GM06990 (cell line): ENCODE results near the gene ZNF618.

Experiments
- DNase-seq: peaks from one replicate; pipeline ENCODE4 v3.0.0-alpha.2; 2011; ENCODE audit not compliant: insufficient read length; ENCODE audit errors: extremely low read depth
- H3K27me3 ChIP-seq: replicated peaks from 2 replicates; pipeline ENCODE4 v1.6.0; 2011; ENCODE audit warnings: low read length; ENCODE audit not compliant: control insufficient read depth, insufficient read depth
- H3K36me3 ChIP-seq: 2 replicates; pipeline ENCODE4 v1.5.1; 2011; ENCODE audit warnings: low read length; ENCODE audit not compliant: control insufficient read depth, insufficient read depth
- H3K4me3 ChIP-seq: replicated peaks from 2 replicates; pipeline ENCODE4 v1.5.1; 2011; ENCODE audit warnings: low read depth, mild to moderate bottlenecking, control low read depth, low read length
- TF ChIP-seq, protein P1 (sequence below): IDR thresholded peaks from 2 replicates; pipeline ENCODE4 v1.5.1; 2011; ENCODE audit warnings: low read length, control low read depth, mild to moderate bottlenecking, inconsistent platforms; ENCODE audit not compliant: insufficient read depth, poor library complexity, severe bottlenecking

The ZNF618 gene

DNA sequence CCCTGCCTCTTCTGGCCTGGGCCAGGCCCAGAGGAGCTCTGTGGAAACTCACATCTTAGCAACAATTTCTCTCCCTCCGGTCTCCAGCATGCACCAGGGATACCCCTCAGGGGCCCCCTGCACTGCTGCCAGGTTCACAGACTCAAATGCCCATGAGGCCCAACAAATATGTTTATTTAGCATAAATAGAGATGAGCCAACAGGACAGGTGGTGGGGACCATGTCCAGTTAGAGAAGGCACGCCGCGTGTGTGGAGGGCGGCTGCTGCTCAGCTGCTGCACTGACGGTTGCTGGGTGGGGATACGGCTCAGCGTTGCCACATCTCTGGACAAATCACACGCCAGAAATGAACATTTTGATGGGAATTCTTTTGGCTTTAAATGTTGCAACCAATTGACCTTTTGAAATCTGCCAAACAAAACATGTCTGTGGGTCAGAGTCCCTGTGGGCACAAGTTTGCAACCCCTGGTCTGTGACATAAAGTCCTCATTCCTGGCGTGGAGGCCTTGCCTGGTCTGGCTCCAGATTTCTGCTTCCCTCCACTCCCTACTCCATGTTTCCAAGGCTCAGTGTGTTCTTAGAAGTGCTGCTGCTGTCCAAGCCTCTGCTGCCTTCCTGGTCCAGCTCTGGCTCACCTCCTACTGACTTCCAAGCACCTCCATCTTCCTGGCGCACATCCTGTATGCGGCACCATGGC is 113.1 kb downstream of the ZNF618 start:
- no peak for DNase-seq
- H3K27me3 ChIP-seq = no peaks in the 10 kb centered on the region; the same call in none of the 2 replicates
- no peaks in the 10 kb centered on the region for H3K36me3 ChIP-seq
- TF ChIP-seq, protein P1, sequence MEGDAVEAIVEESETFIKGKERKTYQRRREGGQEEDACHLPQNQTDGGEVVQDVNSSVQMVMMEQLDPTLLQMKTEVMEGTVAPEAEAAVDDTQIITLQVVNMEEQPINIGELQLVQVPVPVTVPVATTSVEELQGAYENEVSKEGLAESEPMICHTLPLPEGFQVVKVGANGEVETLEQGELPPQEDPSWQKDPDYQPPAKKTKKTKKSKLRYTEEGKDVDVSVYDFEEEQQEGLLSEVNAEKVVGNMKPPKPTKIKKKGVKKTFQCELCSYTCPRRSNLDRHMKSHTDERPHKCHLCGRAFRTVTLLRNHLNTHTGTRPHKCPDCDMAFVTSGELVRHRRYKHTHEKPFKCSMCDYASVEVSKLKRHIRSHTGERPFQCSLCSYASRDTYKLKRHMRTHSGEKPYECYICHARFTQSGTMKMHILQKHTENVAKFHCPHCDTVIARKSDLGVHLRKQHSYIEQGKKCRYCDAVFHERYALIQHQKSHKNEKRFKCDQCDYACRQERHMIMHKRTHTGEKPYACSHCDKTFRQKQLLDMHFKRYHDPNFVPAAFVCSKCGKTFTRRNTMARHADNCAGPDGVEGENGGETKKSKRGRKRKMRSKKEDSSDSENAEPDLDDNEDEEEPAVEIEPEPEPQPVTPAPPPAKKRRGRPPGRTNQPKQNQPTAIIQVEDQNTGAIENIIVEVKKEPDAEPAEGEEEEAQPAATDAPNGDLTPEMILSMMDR = no peak
- no peak overlapping the region for H3K4me3 ChIP-seq

DNA sequence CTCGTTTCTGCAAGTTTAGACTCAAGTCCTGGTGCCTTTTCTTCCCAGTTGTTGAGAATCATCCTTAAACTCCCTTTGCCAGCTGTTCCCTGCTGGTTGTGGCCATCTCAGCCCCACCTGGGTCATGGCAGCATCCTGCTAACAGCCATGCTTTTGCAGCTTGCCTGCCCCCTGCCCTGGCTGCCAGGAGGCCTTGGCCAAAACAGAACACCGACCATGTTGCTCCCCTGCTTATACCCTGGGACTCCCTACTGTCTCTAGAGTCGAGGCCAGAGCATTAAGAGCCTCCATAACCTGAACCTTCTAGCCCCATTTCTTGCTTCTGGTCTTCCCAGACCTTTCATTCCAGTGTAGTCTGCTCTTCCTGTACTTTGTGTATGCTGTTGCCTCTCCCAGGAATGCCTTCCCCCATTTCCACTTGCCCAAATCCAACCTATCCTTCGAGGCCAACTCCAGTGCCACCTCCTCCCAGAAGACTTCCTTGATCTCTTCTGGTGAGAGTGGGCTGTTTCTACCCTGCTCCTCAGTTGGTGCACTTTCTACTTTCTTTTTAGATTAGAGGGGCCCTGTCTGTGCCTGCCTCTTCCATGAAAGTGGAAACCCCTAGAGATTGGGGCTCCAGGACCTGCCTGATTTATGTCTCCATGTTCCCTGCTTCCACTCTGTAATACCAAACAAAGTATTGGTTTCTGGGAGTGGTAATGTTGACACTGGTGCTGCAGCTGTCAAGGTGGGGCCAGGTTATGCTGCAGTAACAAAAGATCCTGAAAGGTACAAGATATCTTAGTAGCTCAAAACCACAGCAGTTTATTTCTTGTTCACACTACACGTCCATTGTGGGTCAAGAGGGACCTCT is 113.8 kb downstream of the ZNF618 start:
- TF ChIP-seq, protein P1 = no peak
- H3K27me3 ChIP-seq = no peaks in the 10 kb centered on the region; the same call in none of the 2 replicates
- H3K4me3 ChIP-seq = no peak overlapping the region
- H3K36me3 ChIP-seq = no peaks in the 10 kb centered on the region
- DNase-seq = no peak

DNA sequence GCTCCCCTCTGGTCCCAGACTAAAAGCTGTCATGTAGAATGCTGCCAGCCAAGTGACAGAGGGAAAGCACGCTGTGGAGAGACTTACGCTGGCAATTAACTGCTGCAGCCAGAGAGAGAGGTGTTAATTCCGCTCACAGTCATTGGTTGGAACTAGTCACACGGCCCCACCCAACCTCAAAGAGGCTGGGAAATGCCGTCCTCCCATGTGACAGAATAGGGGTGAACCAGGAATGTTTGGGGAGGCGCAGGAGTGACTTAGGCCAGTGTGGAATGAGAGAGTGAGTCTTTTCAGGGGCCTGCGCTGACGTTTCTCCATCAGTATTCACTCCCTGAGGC is 114.4 kb downstream of the ZNF618 start:
- TF ChIP-seq, protein P1 = no peak
- H3K27me3 ChIP-seq = no peaks in the 10 kb centered on the region; the same call in none of the 2 replicates

DNA sequence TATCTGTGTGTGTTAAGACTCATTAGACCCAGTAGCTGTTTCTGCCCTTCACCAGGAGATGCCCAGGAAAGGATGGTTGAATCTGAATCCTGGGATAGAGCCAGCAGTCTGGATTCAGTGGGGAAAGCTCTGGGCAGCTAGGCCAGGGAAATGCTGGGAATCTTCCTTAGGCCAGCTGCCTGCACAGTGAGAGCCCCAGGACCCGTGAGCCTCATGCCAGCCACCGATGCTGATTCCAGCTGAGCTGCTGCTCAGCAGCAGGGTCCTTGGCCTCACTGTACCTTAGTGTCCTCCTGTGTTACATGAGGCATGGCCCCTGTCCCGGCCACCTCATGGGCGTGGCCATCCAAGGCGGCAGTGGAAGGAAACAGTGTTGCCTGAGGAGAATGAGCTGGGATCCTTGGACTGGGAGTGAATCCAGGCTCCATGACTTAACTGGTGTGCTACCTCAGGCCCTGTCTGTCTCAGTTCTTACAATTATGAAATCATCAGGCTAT is 114.9 kb downstream of the ZNF618 start:
- no peak for DNase-seq
- no peaks in the 10 kb centered on the region; the same call in none of the 2 replicates for H3K27me3 ChIP-seq
- no peak overlapping the region for H3K4me3 ChIP-seq
- H3K36me3 ChIP-seq = no peaks in the 10 kb centered on the region
- TF ChIP-seq, protein P1 = no peak

More for the DNA sequence above, 114.4 kb downstream of the ZNF618 start:
- DNase-seq = no peak
- no peak overlapping the region for H3K4me3 ChIP-seq
- no peaks in the 10 kb centered on the region for H3K36me3 ChIP-seq

DNA sequence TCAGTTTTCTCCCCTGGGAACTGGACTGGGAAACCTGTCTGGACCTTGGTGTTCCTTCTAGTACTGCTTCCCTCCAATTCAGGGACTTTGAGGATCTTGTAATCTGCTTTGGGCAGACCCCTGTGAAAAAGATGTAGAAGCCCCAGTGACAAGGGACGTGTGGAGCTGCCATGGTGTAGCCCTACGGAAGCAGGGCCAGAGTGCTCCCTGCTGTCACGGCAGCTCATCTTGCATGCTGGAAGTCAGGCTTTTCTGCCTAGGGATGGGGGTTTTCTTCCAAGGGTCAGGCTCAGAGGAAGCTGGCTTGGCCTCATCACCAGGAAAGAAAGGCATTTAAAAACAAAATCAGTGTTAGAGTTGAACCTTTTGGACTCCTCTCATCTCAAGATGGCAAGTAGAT is 115.6 kb downstream of the ZNF618 start:
- no peaks in the 10 kb centered on the region; the same call in none of the 2 replicates for H3K27me3 ChIP-seq
- TF ChIP-seq, protein P1 = no peak
- no peak for DNase-seq
- H3K36me3 ChIP-seq = no peaks in the 10 kb centered on the region
- H3K4me3 ChIP-seq = no peak overlapping the region
